OCI-LY3 (cell line): ENCODE data around the gene OR1K1.

Experiments
- H2AFZ ChIP-seq: fragments of 200-600, 300-600 bp; shearing (Covaris generic); 2 replicates; pipeline ENCODE4 v1.6.0; 2014; ENCODE audit warnings: antibody characterized with exemption, low read depth, low read length
- H3K27ac ChIP-seq: fragments of 200-600, 300-600 bp; sonication (generic); 2 replicates; pipeline ENCODE4 v1.5.1; 2014; ENCODE audit warnings: mild to moderate bottlenecking, low read length, moderate library complexity, mixed read lengths
- H3K27me3 ChIP-seq: fragments of 200-600, 300-600 bp; sonication (generic); 2 replicates; pipeline ENCODE4 v1.6.1; 2014; ENCODE audit warnings: low read depth, low read length, mixed read lengths
- H3K36me3 ChIP-seq: fragments of 200-600, 300-600 bp; sonication (generic); replicated peaks from 2 replicates; pipeline ENCODE3; 2014; ENCODE audit warnings: low read depth, low read length, mixed read lengths
- H3K4me1 ChIP-seq: fragments of 300-600, 200-600 bp; sonication (generic); 2 replicates; pipeline ENCODE4 v1.6.1; 2014; ENCODE audit warnings: low read length, mixed read lengths
- H3K4me2 ChIP-seq: fragments of 200-600, 300-600 bp; sonication (generic); 2 replicates; pipeline ENCODE4 v1.6.1; 2014; ENCODE audit warnings: low read length, mixed read lengths
- H3K4me3 ChIP-seq: fragments of 300-600, 200-600 bp; sonication (generic); 2 replicates; pipeline ENCODE4 v1.5.1; 2014; ENCODE audit warnings: antibody characterized with exemption, mild to moderate bottlenecking, low read length, moderate library complexity
- H3K79me2 ChIP-seq: fragments of 300-600, 200-600 bp; shearing (Covaris generic); 2 replicates; pipeline ENCODE4 v1.6.1; 2014; ENCODE audit warnings: mild to moderate bottlenecking, low read length, mixed read lengths
- H3K9ac ChIP-seq: fragments of 300-600, 200-600 bp; shearing (Covaris generic); 2 replicates; pipeline ENCODE4 v1.6.0; 2014; ENCODE audit warnings: mild to moderate bottlenecking, low read length, moderate library complexity
- H3K9me3 ChIP-seq: fragments of 200-600, 300-600 bp; shearing (Covaris generic); 2 replicates; pipeline ENCODE4 v1.6.1; 2014; ENCODE audit warnings: low read length, mixed read lengths; ENCODE audit not compliant: insufficient read depth
- H4K20me1 ChIP-seq: fragments of 200-600, 300-600 bp; sonication (generic); 2 replicates; pipeline ENCODE4 v1.6.1; 2016; ENCODE audit warnings: low read length, mixed read lengths; ENCODE audit not compliant: insufficient read depth
- CTCF ChIP-seq: fragments of 200-600, 300-600 bp; sonication (generic); IDR thresholded peaks from 2 replicates; pipeline ENCODE4 v1.5.1; 2014; ENCODE audit warnings: antibody characterized with exemption, low read length, low read depth
- EZH2phosphoT487 ChIP-seq: fragments of 200-600 bp; shearing (Covaris generic); IDR thresholded peaks from 2 replicates; pipeline ENCODE4 v1.6.1; 2018; ENCODE audit warnings: antibody characterized with exemption, mixed run types, low read depth

OR1K1 gene

DNA sequence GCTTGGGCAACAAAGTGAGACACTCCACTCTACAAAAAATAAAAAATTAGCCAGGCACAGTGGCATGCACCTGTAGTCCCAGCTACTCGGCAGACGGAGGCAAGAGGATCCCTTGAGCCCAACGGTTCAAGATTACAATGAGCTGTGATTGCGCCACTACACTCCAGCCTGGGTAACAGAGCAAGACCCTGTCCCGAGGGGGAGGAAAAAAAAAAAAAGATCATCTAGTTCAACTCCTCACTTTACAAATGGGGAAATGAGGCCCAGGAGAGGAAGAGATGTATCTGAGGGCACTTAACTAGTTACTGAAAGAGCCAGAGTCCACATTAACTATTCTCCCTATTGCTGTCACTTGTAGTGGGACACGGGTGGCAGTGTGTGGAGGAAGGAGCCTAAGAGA, 14.6 kb downstream of the OR1K1 start:
- no peak overlapping the region for H3K4me2 ChIP-seq
- no peaks in the 10 kb centered on the region for H3K79me2 ChIP-seq
- no peak overlapping the region for H3K4me3 ChIP-seq
- no peak for TF ChIP-seq CTCF
- no peak for TF ChIP-seq EZH2phosphoT487
- no peak overlapping the region for H2AFZ ChIP-seq
- H3K27ac ChIP-seq = no peak overlapping the region
- no peak overlapping the region for H3K9ac ChIP-seq
- no peaks in the 10 kb centered on the region for H3K27me3 ChIP-seq
- no peaks in the 10 kb centered on the region for H3K4me1 ChIP-seq
- H3K36me3 ChIP-seq = peaks cover 4% of the 10 kb centered on the region
- H4K20me1 ChIP-seq = no peaks in the 10 kb centered on the region
- no peaks in the 10 kb centered on the region for H3K9me3 ChIP-seq

DNA sequence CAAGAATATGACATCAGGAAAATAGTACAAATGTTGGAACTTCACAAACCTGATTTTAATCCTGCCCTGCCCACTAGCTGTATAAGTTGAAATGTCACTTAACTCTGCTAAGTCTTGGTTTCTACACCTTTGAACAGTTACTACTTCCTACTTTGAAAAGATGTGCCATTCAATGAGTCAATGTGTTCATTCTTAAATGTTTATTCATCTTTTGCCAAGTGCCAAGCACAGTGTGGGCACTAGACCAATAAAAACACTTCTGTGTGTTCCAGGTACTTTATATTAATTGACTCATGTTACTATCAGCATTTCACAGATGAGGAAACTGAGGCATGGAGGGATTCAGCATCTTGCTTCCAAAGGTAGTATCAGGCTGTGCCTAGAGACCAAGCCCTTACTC, 15.6 kb downstream of the OR1K1 start:
- Histone ChIP-seq H4K20me1 (no peaks in the 10 kb centered on the region), H3K27me3 (no peaks in the 10 kb centered on the region), H3K9ac (no peak overlapping the region), H3K27ac (no peak overlapping the region), H3K79me2 (no peaks in the 10 kb centered on the region), H3K9me3 (no peaks in the 10 kb centered on the region), H3K4me3 (no peak overlapping the region), H3K36me3 (peaks cover 12% of the 10 kb centered on the region), H3K4me1 (no peaks in the 10 kb centered on the region), H2AFZ (no peak overlapping the region), H3K4me2 (no peak overlapping the region)
- no peak for TF ChIP-seq CTCF

DNA sequence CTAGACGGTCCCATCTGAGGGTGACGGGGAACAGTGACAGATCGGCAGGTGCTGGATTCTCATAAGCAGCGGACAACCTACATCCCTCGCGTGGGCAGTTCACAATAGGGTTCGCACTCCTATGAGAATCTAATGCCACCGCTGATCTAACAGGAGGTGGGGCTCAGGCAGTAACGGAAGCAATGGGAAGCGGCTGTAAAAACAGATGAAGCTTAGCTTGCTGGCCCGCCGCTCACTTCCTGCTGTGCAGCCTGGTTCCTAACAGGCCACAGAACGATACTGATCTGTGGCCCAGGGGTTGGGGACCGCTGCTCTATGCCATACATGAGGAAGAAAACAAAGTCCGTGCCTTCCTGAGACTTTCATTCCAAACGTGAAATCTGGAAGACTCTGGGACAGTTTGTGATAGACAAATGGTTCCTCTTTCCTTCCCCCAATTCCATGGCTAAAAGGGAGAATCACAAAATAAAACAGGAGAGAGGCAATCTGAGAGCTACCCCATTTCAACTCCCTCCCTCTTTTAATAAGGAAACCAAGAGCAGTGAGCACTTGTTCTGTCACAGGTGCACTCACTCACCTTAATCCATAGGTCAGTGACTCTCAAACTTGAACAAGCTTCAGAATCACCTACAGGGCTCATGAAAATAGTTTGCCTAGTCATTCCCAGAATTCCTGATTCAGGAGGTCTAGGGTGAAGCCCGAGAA, 16.4 kb downstream of the OR1K1 start:
- no peak for TF ChIP-seq EZH2phosphoT487
- TF ChIP-seq CTCF = no peak
- no peaks in the 10 kb centered on the region for H3K27me3 ChIP-seq
- no peak overlapping the region for H2AFZ ChIP-seq
- no peak overlapping the region for H3K27ac ChIP-seq
- no peak overlapping the region for H3K4me2 ChIP-seq
- H3K4me3 ChIP-seq = no peak overlapping the region
- no peaks in the 10 kb centered on the region for H3K9me3 ChIP-seq
- H3K36me3 ChIP-seq = peaks cover 12% of the 10 kb centered on the region
- H3K9ac ChIP-seq = no peak overlapping the region
- no peaks in the 10 kb centered on the region for H3K4me1 ChIP-seq
- no peaks in the 10 kb centered on the region for H4K20me1 ChIP-seq
- no peaks in the 10 kb centered on the region for H3K79me2 ChIP-seq

GRCh38 chr9:122819326-122819725, 19.4 kb downstream of the OR1K1 start:
- Histone ChIP-seq H3K79me2 (peaks cover 4% of the 10 kb centered on the region; the same call in 1 of the 2 replicates), H3K4me2 (no peak overlapping the region), H3K9me3 (no peaks in the 10 kb centered on the region), H3K4me3 (no peak overlapping the region), H3K4me1 (no peaks in the 10 kb centered on the region), H3K27ac (no peak overlapping the region), H2AFZ (no peak overlapping the region), H4K20me1 (no peaks in the 10 kb centered on the region), H3K9ac (no peak overlapping the region), H3K27me3 (no peaks in the 10 kb centered on the region), H3K36me3 (peaks cover 20% of the 10 kb centered on the region)
- TF ChIP-seq EZH2phosphoT487 = no peak
- no peak for TF ChIP-seq CTCF
